ENCODE measurements around the gene TLE4.
A peak's percentile ranks its signal among the peaks of the same experiment; 100 is the strongest.

TLE4 gene

GRCh38 chr9:79667817-79668436, 96.2 kb downstream of the TLE4 start:
- no peak for DNase-seq

GRCh38 chr9:79668956-79669355, 97.2 kb downstream of the TLE4 start:
- no peak for DNase-seq

- no peak for DNase-seq
These were observed 98.7 kb downstream of the TLE4 start for GRCh38 chr9:79670269-79670961.

DNA sequence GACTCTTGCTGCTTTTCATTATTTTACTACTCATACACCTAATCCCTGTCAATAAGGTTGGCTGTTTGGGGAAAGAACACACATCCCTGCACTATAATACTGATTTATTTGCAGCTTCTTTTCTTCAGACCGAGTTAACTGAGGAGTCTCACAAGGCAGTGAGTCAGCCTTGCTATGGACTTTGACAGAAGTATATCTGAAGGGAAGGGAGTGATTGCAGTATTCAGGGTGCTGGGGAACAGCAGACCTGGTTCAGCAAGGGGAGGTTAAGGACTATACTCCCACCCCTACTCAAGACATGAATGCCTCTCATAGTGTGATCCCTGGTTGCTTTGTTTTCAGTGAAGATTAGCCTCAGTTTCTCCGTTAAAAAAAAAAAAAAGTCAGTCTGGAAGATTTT, 99.8 kb downstream of the TLE4 start:
- DNase-seq, result no peak

DNA sequence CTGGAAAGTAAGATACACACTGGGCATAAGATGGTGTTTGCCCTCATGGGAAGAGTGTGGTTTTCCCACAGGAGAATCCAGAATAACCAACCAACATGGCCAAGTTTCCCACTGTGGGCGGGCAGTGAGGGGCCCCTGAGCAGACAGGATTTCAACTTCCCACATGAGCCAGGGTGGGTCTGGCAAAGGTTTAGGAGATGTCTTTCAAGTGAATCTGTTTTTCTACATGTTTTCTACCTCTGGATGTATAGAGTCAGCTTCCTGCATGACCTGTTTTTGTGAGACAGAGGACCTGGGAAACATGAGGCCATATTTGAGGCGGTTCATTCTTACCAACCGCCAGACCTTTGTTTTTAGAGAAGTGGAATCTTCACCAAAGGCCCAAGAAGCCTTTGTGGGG, 100.5 kb downstream of the TLE4 start:
- no peak for DNase-seq

DNA sequence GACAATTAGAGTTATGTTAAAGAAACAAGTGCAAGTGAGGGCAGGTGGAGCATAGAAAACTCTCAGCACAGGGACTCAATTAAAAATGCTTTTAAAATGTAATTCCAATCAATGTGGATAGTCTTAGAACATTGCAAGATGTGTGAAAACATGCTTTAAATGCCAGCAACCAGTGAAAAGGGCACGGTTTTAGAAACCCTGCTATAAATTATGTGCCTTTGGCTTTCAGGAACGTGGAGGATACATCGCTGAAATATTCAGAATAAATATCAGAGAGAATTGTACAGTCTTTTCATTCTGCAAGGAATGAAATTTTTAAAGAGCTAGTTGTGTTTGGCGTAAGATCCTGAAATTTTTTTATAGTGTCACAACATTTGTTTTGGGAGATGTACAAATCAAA, 101.1 kb downstream of the TLE4 start:
- DNase-seq, result no peak

DNA sequence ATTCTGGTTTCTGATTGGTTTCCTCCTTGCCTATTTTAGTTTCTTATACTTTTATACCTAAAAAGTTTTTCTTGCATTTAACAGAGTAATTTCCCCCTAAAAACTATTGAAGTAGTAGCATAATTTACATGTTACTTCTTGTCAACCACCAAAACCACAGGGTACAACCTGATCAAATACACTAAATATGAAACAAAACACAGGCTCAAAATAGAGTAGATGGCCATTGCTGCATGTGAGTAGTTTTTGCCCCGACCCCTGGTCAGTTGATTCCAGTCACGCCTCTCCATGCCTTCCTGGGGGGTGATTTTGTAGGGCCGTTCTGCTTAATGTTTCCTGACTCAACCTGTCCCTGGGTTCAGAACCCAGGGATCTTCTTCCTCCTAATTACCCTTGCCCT, 101.8 kb downstream of the TLE4 start:
- no peak for DNase-seq

GRCh38 chr9:79674052-79674777, 102.5 kb downstream of the TLE4 start:
- no peak for DNase-seq

DNA sequence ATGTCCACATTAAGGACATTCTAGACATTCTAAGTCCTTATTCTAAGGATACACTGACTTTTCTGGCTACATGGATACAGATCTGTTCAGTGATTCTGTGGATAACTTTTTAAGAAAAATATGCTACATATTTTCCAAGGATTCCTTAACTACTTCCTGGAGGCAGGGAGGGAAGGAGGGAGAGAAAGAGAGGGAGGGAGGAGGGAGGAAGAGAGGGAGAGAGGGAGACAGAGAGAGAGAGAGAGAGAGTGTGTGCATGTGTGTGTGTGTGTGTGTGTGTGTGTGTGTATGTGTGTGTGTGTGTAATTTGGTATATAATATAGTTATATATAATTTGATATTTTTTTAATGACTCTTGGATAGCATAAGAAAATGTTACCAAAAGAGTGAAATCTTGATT, 109.8 kb downstream of the TLE4 start:
- DNase-seq, result no peak

GRCh38 chr9:79682076-79682736, 110.4 kb downstream of the TLE4 start:
- no peak for DNase-seq

GRCh38 chr9:79684059-79684458, 112.3 kb downstream of the TLE4 start:
- no peak for DNase-seq

- no peak for DNase-seq
These were observed 113.2 kb downstream of the TLE4 start for GRCh38 chr9:79684711-79685575.

- no peak for DNase-seq
These were observed 113.8 kb downstream of the TLE4 start for GRCh38 chr9:79685577-79685976.

DNA sequence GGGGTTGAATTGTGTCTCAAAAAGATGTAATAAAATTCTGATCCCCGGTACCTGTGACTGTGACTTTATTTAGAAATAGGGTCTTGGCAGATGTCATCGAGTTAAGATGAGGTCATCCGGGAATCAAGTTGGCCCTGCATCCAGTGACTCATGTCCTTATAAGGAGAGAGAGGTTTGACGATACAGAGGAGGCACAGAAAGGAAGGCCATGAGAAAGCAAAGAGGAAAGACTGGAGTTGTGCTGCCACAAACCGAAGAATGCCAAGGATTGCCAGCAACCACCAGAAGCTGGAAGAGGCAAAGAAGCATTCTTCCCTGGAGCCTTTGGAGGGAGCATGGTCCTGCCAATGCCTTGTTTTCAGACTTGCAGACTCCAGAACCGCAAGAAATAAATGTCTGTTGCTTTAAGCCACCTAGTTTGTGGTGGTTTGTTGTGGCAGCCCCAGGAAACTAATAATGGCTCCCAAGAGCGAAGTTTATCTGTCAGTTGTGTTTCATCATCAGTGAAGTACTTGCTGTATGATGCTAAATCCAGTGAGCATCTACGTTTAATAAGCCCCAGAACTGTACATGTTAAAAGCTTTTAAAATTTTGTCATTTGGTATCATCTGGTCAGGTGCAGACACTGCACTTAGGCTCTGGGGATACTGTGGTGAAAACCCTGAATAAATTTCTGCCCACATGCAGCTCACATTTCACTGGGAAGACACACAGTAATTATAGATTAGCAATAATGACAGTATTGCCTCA, 114.8 kb downstream of the TLE4 start:
- no peak for DNase-seq

- DNase-seq, result peak; percentile 17
These were observed 115.3 kb downstream of the TLE4 start for GRCh38 chr9:79687131-79687447.

- no peak for DNase-seq
These were observed 116.6 kb downstream of the TLE4 start for GRCh38 chr9:79688363-79688762.

GRCh38 chr9:79689576-79689975, 117.8 kb downstream of the TLE4 start:
- DNase-seq, result no peak

DNA sequence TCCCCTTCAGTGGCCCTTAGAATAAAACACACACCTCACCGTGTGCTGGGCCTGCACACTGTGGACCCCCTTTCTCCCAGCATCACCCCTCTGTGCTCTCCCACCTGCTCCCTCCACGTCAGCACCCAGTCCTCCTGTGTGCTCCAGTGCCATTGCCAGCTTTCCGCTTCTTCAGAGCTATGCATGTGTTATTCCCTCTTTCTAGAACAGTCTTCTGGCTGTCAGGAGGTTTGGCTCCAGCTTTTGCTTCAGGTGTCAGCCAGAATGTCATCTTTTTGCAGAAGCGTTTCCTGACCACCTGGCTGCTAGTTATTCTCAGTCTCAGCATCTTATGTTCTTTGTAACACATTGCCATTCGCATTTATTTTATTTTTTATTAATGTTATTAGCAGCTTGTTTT, 119.7 kb downstream of the TLE4 start:
- DNase-seq, result no peak

- DNase-seq, result no peak
These were observed 121.2 kb downstream of the TLE4 start for GRCh38 chr9:79692857-79693571.

DNA sequence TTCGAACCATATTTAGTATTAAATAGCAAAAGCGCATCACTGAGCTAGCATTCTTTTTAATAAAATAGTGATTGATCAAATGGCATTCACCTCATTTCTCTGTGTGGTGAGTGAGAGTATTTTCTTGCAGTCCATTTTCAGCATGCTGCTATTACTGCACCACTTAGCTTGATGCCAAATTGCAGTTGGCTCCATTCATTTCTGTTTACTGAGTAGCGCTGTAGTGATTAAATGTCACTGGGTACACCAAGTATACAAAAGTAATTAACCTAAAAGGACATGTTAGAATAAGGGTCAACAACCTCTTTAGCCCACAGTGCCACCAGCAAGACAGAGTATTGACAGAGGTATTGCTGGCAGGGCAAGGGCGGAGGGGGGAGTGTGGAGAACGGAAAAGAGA, 122.0 kb downstream of the TLE4 start:
- DNase-seq, result no peak

GRCh38 chr9:79694208-79694607, 122.4 kb downstream of the TLE4 start:
- no peak for DNase-seq

Data from GDM1 (cell line).